NCI-H1417 treated with DMSO at 0.1 percent for 48 hours (cell line): Measurements from ENCODE around the gene ACAD10.
"Not testable (repeated sequence)": the region's sequence is repeated elsewhere in the genome, so short reads cannot be mapped to it uniquely, and the experiment has no call there.

Experiments
- DNase-seq: peaks from one replicate; lab custom pipeline; 2025; lab: John Stamatoyannopoulos, UW

The ACAD10 gene

GRCh38 chr12:111753144-111753881 lies 67.5 kb downstream of the ACAD10 start:
- no peak for DNase-seq

GRCh38 chr12:111754671-111755070 lies 68.8 kb downstream of the ACAD10 start:
- DNase-seq, result no peak

- no peak for DNase-seq
Measured at GRCh38 chr12:111756196-111756595, 70.3 kb downstream of the ACAD10 start.

- no peak for DNase-seq
Measured at GRCh38 chr12:111756681-111757080, 70.8 kb downstream of the ACAD10 start.

- DNase-seq, result no peak
Measured at GRCh38 chr12:111757361-111758119, 71.7 kb downstream of the ACAD10 start.

DNA sequence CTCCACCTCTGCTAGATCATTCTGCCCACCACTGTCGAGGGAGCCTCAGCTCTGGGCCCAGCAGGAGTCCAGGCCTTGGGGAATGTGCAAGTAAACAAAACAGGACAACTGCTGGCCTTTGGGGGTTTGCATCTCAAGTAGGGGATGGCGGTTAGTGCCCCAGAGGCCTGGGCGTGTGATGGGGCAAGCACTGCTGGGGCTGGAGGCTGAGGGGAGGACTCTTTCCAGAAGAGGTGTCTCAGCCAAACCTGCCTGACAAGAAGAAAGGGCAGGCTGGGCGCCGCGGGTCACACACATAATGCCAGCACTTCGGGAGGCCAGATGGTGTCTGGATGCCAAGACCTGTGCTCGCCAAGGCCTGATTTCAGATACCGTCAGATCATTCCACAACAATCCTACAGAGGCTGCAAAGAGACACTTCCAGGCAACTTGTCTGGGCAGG lies 72.3 kb downstream of the ACAD10 start:
- DNase-seq, result no peak

DNA sequence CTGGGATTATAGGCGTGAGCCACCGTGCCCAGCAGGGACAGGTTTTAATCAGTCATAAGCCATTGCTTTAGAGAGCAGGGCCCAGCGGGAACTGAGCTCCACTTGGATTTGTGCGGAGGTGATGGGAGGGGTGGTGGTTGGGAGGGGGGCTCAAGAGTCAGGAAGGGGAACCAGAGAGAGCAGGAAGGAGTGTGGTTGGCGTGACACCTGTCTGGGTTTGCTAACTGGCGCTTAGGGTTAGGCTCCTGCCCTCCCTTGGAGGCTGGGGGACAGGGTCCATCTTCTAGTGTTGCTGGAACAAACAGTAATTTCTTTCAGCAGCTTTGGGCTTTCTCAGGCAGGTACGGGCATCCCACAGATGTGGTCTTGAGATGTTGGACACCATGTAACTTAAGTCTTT lies 73.4 kb downstream of the ACAD10 start:
- no peak for DNase-seq

- no peak for DNase-seq
Measured at GRCh38 chr12:111759991-111760390, 74.1 kb downstream of the ACAD10 start.

GRCh38 chr12:111761099-111761498 lies 75.2 kb downstream of the ACAD10 start:
- DNase-seq, result no peak

DNA sequence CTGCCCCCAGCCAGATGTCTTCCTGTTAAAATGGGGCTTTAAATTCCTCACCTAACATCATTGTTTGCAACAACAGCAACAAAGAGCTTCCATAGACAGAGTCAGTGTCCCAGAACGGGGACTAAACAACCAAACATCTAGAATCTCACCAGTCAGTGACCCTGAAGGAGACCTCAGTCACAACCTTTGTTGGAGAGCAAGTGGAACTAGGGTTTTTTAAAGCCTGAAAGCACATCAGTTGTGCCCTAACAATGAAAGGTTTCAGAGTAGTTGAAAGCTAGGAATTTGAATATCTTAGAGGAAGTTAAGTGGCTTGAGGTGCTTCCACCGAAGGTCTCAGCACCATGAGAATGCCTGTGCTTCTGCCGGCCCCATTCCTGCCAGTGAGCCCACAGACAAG lies 75.9 kb downstream of the ACAD10 start:
- no peak for DNase-seq

DNA sequence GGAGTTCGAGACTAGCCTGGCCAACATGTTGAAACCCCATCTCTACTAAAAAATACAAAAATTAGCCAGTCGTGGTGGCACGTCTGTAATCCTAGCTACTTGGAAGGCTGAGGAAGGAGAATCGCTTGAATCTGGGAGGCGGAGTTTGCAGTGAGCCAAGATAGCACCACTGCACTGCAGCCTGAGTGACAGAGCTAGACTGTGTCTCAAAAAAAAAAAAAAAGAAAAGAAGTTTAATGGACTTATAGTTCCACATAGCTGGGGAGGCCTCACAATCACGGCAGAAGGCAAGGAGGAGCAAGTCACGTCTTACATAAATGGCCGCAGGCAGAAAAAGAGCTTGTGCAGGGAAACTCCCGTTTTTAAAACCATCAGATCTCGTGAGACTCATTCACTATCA lies 77.7 kb downstream of the ACAD10 start:
- not testable (repeated sequence) for DNase-seq

DNA sequence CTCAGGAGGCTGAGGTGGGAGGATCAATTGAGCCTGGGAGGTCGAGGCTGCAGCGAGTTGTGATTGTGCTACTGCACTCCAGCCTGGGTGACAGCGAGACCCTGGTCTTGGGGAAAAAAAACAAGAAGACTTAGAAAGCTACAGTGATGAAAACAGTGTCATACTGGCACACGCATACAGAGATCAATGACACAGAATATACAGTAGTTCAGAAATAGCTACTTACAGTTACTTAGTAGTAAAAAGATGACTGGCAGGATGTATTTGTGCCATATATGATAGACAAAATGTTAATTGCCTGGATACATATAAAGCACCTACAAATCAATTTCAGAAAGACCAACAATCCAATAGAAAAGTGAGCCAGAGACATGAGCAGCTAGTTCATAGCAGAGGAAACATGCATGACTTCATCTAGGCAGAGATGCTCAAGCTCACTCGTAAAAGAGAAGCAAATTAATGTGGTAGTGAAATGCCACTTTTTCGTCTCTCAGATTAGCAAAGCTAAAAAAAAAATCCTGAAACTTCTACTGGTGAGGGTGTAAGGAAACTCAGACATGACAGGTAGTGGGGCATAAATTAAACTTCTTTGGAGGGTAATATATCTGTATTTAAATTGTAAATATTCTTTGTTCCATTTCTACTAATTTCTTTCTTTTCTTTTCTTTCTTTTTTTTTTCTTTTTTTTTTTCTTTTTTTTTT lies 78.4 kb downstream of the ACAD10 start:
- DNase-seq, result no peak

- DNase-seq, result no peak
Measured at GRCh38 chr12:111766608-111767361, 80.9 kb downstream of the ACAD10 start, which contains the start of gene ALDH2. ALDH2 (plus strand) TSS chr12:111766933; CDS start chr12:111766983, 50 bp downstream.

GRCh38 chr12:111767362-111768158 lies 81.7 kb downstream of the ACAD10 start:
- DNase-seq, result no peak

- no peak for DNase-seq
Measured at GRCh38 chr12:111768159-111768895, 82.5 kb downstream of the ACAD10 start.

DNA sequence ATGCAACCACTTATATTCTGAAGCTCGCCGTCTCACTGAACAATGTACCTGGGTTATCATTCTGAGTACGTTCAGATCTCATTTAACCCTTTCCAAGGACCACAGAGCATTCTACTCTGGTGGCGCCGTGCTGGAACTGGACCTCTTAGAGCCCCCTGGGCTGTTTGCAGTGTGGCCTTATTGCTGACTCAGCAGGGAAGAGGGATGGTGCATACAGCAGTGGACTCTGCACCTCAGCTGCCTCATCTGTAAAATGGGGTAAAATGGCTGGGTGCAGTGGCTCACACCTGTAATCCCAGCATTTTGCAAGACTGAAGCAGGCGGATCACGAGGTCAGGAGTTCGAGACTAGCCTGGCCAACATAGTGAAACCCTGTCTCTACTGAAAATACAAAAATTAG lies 83.7 kb downstream of the ACAD10 start:
- no peak for DNase-seq

GRCh38 chr12:111773801-111774551 lies 88.1 kb downstream of the ACAD10 start:
- DNase-seq, result no peak

DNA sequence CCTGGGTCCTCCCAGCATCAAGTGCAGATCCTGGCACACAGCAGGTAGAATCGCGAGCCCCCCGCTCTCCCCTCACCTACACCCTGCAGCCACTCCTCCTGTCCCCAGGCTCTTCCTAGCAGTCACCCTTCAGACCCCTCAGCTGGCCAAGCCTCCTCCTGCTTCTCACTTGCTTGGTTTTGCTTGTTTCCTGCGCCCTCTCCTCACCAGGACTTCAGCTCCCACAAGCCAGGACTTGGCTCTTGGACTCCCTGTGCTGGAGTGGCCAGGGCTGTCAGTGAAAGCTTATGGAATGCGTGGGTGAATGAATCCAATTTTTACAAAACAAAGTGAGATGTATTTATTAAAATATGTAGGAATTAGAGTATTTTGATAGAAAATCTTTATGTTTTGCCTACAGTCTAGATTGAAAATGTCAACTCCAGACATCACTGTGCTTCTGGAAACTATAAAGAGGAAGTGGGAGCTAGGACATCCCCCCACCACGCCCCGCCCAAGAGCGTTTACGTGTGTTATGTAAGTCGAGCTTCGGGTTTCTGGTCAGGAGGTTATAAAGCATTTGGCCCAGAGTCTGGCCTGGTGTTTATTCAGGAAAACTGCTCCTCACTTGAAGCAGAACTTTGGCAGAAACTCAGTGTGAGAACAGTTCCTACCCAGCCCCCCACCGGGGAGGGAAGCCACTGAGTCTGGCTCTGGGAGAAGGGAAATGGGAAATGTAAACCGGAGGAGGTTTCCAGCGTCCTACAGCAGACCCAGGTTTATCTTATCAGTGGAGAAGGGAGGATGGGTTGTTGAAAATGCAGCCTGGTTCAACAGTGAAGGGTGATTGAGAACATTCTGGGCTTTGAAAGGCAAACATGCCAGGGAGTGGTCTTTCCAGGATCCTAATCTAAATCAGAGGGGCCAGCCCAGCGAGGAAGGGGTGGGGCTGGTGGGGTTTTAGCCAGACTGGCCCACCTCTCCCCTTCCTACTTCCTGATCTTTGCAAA lies 89.6 kb downstream of the ACAD10 start:
- no peak for DNase-seq
